IPS-NIHi7 (cell line): ENCODE measurements around the gene KRTCAP2.
A peak's percentile ranks its signal among the peaks of the same experiment; 100 is the strongest.

Experiments used
- DNase-seq: peaks from one replicate; pipeline ENCODE4 v3.0.0; 2012; ENCODE audit warnings: mixed read lengths; ENCODE audit errors: extremely low spot score

Gene KRTCAP2

GRCh38 chr1:155183775-155184221 is 10.7 kb upstream of the KRTCAP2 start:
- DNase-seq, result no peak

DNA sequence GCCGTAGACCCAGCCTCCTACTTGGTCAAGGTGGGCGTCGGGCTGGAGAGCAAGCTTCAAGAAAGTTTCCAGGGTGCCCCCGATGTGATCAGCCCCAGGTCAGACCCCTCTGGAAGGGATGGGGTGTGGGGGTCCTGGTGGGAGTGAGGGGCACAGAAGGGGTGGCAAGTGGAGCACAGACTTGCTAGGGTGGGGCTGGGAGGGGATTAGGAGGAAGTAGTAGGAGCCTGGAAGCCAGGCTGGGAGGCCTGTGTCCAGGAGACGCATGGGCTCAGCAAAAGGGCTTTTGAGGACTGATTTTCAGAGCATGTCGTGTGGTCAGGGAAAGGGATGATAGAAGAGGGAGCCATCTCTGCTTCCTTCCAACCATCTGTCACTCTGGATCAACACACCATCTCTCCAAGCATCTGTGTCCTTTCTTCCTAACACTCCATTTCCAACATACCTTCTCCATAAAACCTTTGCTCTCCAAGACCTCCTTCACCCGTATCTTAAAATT is 9.0 kb upstream of the KRTCAP2 start:
- DNase-seq, result no peak

- DNase-seq, result no peak
Measured at GRCh38 chr1:155181371-155182051, 8.4 kb upstream of the KRTCAP2 start.

DNA sequence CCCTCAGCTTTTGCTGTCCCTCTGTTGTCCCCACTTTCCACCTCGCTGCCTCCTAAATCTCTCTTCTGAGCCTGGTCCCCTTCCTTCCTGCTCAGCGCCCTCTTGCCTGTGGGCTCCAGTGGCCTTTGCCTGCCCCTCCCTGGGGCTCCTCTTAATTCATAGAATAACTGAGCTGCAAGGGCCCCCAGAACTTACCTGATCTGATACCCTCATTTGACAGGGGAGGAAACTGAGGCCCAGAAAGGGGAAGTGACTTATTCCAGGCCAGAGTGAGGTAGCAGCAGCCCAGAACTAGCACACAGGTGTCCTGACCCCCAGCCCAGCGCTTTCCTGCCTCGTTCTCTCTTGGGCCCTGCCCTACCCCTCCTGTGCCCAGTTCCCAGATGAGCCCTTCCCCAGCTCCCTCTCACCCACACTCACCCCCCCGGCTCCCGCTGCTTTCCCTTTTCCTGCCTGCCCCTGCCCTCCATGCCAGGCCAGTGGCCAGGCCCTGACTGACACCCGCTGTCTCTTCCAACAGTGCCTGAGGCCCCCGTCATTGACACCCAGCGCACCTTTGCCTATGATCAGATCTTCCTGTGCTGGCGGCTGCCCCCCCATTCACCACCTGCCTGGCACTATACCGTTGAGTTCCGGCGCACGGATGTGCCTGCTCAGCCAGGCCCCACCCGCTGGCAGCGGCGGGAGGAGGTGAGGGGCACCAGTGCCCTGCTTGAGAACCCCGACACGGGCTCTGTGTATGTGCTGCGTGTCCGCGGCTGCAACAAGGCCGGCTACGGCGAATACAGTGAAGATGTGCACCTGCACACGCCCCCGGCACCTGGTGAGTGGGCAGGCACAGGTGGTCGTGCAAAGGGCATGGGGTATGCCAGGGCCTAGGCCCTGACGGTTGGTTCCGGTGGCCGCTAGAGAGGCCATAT is 6.3 kb upstream of the KRTCAP2 start:
- no peak for DNase-seq

DNA sequence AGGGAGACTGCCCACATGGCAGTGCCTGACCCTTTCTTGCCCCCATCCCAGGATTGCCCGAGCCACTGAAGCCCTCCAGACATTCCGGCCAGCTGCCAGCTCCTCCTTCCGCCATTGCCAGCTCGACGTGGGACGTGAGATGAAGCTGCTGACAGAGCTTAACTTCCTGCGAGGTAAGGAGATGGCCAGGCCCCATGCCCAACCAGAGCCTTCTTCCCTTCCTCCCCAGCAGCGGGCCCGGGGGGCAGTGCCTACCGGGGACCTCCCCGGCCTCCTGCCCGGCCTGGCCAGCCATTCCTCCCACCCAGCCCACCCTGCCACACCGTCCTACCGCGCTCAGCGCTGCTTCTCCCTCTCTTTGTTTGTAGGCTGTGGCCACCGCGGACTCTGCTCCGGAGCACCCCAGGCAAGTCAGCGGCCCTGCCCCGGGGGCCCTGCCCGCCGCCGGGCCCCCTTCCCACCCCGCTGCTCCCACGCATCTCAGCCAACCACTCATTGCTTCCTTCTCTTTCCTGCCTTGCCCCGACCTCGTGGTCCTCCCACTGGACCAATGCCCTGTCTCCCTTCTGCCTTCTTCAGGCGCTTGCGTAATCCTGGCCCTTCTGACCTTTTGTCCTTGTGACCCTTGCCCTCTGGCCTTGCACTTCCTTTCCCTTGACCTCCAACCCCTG is 5.5 kb upstream of the KRTCAP2 start:
- DNase-seq, result no peak

DNA sequence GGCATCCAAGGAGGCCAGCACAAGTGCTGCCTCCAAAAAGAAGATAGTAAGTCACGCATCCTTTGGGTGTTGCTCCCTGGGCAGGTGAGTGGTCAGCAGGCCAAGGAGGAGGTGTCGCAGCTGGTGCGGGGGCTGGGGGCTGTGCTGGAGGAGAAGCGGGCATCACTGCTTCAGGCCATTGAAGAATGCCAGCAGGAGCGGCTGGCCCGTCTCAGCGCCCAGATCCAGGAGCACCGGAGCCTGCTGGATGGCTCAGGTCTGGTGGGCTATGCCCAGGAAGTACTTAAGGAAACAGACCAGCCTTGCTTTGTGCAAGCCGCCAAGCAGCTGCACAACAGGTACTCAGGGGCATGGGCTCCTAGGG is 4.8 kb upstream of the KRTCAP2 start:
- DNase-seq, result no peak

DNA sequence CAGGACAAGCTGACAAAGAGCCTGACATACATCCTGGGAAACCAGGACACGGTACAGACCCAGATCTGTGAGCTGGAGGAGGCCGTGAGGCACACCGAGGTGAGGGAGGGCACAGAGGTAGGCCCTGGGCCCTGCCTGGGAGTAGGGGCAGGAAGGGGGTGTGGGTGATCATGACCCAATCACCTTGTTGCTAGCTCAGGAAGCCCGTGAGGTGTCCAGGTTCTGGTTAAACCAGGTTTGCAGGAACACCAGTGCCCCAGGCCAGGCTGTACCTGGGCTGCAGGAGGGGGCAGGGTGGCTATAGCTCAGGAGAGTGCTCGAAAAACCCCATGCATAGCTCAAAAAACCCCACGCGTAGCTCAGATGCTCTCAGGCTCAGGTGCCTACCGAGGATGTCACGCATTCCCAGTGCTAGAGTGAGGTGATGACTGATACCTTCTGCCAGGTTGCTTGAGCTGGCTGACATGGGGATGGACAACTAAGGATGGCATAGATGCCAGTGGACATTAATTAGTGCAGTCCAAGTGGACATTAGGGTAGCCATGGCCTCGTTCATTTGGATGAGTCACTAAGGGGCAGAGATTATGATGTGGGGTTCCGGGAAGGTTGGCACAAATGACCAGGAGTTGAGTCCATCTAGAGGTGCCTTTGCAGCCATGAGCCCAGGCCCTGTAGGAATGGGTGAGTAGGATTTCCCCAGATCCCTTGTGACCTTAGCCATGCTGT is 4.3 kb upstream of the KRTCAP2 start:
- DNase-seq, result no peak

DNA sequence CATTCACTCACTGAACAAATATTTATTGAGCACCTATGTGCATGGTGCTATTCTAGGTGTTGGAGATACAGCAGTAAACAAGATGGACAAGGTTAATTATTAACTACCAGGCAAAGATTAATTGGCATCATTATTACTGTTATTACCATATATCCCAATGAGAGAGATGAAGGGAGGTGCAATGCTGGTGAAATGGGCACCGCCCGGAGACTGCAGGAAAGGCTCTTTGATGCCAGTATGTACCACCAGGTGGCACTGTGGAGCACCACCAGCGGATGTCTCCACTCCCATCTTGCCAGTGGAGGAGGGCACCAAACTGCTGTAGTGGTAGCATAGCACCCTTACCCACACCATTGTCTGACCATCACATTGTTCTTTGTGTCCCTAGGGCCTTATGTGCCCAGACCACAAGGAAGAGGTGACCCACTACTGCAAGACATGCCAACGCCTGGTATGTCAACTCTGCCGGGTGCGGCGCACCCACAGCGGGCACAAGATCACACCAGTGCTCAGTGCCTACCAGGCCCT is 3.5 kb upstream of the KRTCAP2 start:
- DNase-seq, result peak; percentile 91

DNA sequence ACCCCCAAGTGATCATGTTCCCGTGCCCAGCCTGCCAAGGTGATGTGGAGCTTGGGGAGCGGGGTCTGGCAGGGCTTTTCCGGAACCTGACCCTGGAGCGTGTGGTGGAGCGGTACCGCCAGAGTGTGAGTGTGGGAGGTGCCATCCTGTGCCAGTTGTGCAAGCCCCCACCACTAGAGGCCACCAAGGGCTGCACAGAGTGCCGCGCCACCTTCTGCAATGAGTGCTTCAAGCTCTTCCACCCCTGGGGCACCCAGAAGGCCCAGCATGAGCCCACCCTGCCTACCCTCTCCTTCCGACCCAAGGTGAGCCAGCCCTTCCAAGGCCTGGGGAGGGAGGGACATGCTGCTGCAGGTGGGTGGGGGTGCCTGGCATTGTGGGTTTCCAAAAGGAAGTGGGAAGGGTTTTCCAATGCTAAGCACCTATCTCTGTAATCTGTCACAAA is 2.8 kb upstream of the KRTCAP2 start:
- DNase-seq, result no peak

- peak; percentile 4 for DNase-seq
Measured at GRCh38 chr1:155175281-155175926, 2.3 kb upstream of the KRTCAP2 start.

DNA sequence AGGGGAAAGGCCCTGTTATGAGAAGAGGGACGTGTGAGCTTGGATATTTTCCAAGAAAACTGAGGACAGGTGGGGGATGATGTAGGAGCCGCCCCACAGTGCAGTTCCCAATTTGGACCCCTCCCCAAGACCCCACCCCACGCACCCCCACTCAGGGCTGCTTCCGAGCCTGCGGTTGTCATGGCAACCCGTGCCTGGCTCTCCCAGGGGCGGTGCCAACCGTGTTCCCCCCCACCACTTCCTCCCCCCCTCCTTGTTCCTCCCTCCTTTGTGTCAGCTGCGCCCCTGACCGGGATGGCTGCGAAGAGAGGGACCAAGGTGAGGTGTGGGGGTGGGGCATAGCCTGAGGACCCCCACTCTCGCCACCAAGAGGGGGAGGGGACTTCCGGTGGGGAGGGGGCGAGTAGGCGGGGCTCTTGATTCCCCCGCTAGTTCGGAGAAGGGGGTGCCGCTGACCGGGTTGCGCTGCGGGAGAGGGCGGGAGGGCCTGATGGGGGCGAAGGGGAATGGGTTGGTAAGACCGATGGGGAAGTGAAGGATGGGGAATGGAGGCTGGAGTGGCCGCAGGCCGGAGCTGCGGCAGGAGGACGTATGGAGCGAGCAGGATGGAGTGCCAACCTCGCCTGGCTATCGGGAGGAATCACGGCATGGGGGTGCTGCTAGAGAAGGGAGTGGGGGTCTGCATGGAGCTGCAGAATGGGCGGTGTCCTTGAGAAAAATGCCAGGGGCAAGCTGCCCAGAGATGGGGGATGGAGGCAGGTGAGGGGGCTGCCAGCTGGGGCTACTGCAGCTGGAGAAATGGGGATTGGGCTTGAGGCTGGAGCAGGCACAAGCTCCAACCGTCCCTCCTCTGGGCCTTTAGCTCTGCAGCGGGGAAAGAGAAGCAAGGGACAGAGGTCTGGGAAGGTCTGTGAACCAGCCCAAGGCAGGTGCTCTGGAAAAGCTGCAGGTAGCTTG is 1.5 kb upstream of the KRTCAP2 start:
- DNase-seq, result peak; percentile 78

DNA sequence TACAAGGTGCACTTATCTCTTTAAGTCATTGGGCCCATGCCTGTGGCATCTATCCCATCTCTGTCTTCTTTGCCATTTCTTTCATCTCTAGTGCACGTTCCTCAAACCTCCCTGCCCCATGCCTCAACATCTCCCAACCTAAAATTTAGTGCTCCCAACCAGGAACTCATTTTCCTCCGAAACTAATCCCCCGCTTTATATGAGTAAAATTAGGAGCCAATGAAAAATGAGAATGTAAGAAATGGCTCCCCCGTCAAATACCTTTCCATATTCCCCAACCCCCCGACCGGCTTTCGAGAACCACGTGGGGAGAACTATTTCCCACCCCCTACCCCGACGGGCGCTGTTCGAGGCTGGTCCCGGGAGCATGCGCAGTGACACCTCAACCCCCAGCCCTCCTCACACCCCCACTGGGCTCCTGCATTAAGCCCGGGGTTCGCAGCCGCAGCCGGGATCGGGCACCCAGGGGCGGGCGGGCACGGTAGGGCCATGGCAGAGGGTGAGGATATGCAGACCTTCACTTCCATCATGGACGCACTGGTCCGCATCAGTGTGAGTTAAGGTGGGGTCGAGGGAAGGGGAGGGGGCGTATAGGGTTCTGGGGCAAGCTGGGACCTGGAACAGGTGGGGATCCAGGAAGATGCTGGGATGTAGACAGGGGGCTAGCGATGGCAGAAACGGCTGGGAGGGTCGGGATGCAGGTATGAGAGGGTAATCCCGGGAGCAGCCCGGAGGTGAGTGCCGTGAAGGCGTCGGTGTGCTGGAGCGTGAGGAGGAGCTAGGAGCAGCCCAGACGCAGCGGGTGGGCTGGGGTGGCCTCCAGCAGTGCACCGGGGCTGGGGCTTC is 597 bp upstream of the KRTCAP2 start, which contains the start of gene TRIM46:
Gene TRIM46, plus strand, starts transcription at position 372 of the 846 bp plus-strand sequence. Its CDS starts 118 bp downstream, at position 490.
- peak; percentile 72 for DNase-seq

- no peak for DNase-seq
Measured at GRCh38 chr1:155171836-155172731, 1.0 kb downstream of the KRTCAP2 start.

- DNase-seq, result no peak
Measured at GRCh38 chr1:155170806-155171205, 2.3 kb downstream of the KRTCAP2 start.

- DNase-seq, result no peak
Measured at GRCh38 chr1:155170101-155170785, 2.9 kb downstream of the KRTCAP2 start.

GRCh38 chr1:155169541-155169940 is 3.6 kb downstream of the KRTCAP2 start:
- DNase-seq, result peak; percentile 1
